Inferior parietal cortex (tissue), 1 donor: ENCODE data around the gene FSIP1.

Experiments
- DNase-seq: peaks from one replicate; pipeline ENCODE4 v3.0.0-alpha.2; 2016; ENCODE audit errors: extremely low spot score

The FSIP1 gene

GRCh38 chr15:39720621-39721611 lies 61.7 kb downstream of the FSIP1 start:
- DNase-seq = no peak

GRCh38 chr15:39720081-39720480 lies 62.6 kb downstream of the FSIP1 start:
- no peak for DNase-seq

DNA sequence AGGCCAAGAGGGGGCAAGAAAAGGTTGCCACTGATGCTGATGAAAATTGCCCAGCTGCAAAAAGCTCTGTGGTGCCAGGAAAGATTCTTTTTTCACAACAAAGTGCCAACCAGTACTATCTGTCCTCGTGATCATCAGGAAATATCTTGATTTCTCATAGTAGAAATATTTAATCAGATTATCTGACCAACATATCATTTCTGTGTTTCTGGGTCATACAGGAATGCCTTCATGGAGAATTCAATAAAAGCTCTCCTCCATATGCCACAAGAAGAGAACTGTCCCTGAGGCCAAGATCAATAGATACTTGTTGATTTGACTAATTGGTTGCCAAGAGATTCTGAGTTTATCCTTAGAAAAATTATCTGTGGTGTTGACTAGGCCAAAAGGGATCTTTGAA lies 63.5 kb downstream of the FSIP1 start:
- DNase-seq = no peak

GRCh38 chr15:39717134-39717533 lies 65.5 kb downstream of the FSIP1 start:
- DNase-seq = no peak

DNA sequence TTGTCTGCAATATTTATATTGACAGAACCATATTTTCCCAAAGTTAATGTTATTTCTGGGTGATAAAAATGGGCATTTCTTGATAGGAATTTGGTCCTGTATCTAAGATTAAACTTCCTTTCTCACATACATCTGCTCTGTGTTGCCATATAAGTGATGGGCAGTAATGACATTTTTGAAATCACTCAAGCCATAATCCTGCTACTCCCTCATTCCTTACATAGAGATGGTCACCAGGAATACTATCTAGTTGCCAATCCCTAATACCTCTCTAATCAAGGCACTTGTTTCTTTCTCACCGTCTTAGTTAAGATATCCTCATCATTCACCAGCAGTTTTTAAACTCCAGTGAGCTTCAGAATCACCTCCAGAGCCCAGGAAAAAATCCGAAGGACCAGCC lies 68.4 kb downstream of the FSIP1 start:
- no peak for DNase-seq

DNA sequence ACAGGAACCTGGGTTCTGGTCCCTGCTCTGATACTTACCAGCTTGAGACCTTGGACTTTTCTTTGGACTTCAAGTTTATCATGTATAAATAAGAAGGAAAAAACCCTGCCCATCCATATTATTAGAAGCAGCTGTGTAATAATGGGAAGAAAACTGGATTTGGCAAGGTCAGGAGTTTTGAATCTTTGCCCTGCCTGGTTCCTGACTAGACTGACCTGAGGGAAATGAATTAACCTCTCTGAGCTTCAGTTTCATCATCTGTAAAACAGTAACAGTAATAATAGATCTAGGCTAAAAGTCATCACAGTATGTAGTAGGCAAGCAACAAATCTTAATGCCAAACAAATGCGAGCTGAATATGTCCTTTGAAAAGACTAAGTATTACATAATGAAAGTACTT lies 68.8 kb downstream of the FSIP1 start:
- no peak for DNase-seq

DNA sequence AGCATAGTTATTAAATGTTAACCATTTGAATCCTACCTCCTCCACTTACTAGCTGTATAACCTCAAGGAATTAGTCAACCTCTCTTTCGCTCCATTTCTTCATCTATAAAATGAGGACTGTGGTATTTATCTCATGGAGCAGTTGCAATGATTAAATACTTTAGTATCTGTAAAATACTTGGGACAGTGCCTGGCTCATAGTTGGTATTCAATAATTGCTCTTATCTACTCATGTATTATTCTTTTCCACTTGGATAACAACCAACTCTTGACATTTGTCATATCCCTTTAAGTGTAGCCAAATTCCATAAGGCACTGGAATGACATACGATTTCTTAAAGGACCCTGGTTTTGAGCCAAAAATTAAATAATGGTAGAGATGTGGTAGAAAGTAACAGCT lies 72.0 kb downstream of the FSIP1 start:
- DNase-seq = no peak

DNA sequence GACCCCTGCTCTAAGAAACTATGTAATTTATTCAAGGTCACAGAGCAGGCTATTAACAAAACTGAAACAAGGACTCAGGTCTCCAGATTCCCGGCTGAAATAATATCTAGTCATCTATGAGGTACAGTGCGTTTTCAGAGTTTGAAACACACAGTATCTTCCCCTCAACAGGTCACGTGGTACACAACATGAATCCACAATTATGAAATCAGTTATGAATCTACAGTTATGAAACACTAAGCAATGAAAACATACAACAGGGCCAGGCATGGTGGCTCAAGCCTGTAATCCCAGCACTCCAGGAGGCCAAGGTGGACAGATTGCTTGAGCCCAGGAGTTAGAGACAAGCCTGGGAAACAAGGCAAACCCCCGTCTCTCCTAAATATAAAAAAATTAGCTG lies 72.7 kb downstream of the FSIP1 start:
- no peak for DNase-seq

- no peak for DNase-seq
Observed at GRCh38 chr15:39706206-39706605, 76.4 kb downstream of the FSIP1 start.

GRCh38 chr15:39704689-39705088 lies 78.0 kb downstream of the FSIP1 start:
- DNase-seq = no peak

DNA sequence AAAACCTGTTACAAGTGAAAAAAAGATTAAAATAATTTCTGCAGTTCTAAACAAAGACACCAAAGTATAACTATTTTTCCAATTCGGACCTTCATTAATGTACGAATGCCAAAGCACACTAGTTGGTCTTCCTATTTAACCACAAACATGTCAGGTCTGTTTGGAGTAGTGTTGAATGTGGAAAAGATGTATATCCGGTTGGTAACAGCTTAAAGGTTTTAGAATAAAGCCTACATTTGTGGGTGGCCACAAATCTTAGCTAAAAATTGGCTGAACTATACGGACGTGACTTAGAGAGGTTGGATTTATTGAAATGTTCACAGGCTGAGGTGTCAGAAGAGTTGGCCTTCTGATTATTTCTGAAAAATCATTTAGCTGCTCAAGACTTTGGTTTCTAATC lies 78.4 kb downstream of the FSIP1 start:
- no peak for DNase-seq

DNA sequence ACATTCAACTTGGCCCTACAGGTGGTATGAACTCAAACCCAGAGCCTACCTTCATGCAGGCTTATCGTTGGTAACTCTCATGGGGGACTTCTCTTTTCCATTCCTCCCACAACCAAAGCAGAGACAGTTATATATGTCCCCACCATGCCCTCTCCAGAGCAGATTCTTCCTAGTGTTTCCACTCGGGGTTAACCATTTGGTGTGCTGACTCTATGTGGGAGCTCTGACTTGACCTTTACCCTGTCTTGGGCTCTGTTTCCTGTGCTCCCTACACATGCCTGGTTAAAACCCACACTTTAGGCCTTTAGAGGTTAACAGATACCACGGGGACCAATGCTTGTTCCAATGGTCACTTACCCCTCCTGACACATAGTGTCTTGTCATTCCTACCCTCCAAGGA lies 80.7 kb downstream of the FSIP1 start:
- no peak for DNase-seq

DNA sequence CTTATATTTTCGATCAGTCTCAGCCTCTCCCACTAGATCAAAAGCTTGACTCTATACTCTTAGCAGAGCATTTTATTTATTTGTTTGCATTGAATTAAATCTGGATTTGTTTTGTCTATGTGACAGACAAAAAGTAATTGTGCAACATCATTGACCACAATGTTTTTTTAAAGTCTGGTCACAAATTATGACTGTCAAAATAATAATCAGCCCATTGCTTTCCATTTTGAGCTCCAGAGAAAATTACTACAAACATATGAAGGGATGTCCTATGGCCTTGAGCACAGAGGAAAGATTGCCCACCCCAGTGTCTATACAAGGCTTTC lies 82.3 kb downstream of the FSIP1 start:
- no peak for DNase-seq

DNA sequence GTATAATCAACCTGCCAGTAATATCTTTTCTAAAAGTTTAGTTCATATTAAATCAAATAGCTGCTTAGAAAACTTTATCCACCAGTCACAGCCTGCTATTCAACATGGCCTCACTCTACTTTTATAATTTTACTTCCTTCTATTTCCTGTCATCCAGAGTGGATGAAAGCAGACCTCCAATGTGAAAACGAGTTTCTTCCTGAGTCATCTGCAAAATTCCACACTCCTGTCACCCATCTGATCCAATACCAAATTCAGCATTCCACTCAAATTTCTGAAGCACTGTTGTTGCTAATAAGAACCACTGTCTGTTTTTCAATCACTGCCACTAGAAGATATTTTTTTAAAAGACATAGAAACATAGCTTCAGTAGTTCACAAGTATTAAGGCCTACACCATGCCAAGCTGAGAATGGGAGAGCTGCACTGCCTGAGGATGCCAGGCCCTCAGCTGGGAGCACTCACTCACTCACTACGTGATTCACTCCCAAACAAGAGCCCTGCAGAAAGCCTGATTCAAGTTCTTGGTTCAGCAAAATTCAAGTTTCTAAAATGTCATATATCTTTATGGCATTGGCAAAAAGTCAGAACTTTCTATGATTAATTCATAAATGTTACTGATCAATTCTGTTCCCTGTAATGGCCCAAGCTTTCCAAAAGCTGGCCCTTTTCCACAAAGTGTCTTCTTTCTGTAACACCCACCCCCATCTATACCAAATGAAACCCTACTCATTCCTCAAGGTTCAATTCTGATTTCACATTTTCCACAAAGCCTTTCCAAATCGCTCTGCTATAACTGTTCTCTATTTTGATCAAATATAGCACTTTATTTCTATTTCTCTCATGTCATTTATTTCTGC lies 82.9 kb downstream of the FSIP1 start:
- no peak for DNase-seq

DNA sequence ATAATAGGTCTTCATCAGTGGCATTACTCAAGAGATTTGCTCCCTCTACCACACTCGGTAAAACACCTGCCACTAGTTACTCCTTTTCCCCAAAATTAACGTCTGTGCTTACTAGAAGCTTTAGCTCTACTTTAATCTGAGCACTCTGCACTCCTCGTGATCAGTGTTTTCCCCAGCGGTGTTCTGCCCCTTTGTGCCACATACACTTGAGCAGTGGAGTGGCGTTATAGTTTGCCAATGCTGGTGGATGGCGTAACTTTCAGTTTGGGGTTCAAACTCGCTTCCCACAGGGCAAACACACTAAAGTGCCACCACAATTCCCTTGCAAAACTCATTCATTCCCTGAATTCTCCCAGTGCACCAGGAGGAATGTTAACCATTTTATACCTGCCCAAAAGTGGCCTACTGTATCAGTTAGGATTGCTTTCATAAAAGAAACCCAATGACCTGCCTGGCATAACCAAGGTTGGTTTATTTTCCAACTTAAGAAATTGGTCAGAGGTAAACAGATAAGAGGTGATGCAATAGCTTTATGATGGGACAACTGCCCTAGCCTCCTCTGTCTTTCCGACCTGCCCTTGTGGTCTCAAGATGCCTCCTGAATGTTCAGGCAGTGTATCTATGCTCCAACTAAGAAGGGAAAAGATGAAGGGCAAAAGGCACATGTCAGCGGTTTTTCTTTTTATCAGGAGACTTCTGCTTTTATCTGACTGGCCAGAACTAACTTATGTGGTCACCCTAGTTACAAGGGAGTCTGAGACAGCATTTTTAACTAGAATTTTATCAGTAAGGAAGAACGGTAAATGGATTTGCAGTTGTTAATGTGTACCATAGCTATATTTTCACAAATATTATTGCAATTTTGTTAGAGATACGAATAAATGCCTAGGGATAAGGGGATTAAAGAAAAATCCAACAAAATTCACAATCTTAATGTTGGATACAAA lies 83.9 kb downstream of the FSIP1 start:
- DNase-seq = no peak

GRCh38 chr15:39697509-39697908 lies 85.1 kb downstream of the FSIP1 start:
- no peak for DNase-seq

- DNase-seq = no peak
Observed at GRCh38 chr15:39695793-39696192, 86.8 kb downstream of the FSIP1 start.

DNA sequence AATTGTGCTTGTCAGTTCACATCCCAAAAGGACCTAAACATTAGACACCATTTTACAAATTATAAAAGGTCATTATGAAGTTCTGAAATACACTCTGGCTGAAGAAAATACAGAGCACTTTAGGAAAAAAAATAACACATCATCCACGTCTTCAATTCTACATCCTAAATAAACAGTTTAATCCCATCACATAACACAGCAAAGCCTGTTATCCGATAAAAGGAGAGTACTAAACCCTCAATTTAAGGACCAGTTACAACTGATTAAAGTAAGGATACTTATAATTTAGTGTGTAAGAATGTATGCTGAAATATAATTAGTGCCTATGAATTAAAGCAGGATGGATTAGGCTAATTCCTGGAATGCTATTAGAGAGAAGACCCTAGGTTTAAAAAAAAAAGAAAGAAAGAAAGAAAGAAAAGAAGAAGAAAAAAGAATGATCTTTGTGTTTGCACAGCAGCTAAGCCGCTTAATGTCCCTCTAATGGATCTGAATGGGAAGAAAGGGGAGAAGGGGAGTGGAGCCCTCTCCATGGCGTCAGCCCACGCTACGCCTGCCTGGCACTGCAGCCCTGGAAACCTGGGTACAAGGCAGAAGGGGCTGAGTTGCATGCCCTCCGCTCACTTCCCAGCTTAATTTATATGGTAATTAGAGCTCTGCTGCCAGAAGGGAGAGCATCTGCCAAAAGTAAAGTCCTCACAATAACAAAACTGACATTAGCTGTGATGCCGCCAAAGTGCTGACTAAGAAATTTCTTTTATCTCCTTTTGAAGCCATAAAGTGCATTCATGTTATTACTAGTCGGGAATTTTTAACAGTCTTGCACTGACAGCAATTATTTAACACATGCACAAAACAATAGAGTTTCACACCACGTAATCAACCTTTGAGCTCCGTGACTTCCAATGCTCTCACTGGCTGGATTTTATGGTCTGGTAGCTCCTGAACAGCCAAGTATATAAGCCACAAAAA lies 90.0 kb downstream of the FSIP1 start:
- DNase-seq = no peak

DNA sequence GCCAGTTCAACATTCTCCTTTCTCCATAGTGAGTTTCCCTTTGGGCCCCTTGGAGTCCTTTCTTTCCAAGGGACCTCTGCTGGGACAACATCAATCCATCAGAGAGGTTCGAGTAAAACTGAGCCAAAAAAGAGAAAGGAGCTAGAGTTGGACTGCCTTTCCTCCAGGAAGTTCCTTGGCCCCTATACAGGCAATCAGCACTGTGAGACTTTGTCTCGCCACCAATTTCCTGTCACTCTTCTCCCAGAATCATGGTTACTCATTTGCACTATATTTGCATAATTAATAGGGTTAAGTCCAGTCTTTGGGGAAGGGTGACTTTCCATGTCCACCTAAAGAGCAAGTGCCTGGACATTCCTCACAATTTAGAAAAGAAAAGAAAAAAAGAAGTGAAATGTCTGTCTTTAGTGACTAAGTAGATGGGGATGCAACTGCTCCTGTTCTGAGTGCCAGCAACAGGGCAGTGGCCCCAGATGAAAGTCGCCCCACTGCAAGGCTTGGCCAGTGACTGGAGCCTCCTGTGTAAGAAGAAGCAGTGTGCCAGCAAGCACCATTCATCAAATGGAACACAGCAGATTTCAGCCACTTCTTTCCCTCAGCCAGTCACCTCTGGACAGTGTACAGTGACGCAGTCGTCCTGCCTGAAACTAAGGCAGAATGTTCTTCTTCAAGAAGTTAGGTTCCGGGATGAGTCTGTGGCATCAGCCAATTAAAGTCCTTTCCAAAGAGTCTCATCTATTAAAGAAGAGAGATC lies 91.6 kb downstream of the FSIP1 start:
- DNase-seq = no peak

- DNase-seq = no peak
Observed at GRCh38 chr15:39687965-39688364, 94.7 kb downstream of the FSIP1 start.
